Neural progenitor cell (in vitro differentiated cells): ENCODE results near the gene CCL26.

Experiments used
- CTCF ChIP-seq: fragments of 200-600 bp; sonication (generic); IDR thresholded peaks from 2 replicates; pipeline ENCODE4 v1.5.1; 2017; ENCODE audit warnings: antibody characterized with exemption, mild to moderate bottlenecking
- EZH2 ChIP-seq: fragments of 200-600 bp; sonication (generic); IDR thresholded peaks from 2 replicates; pipeline ENCODE4 v1.6.1; 2017; ENCODE audit warnings: antibody characterized with exemption, mild to moderate bottlenecking, moderate library complexity
- EZH2phosphoT487 ChIP-seq: fragments of 200-600 bp; sonication (generic); IDR thresholded peaks from 2 replicates; pipeline ENCODE4 v1.6.1; 2017; ENCODE audit warnings: antibody characterized with exemption

GRCh38 chr7:75809396-75809795, 37.4 kb upstream of the CCL26 start:
- TF ChIP-seq CTCF (no peak), EZH2phosphoT487 (no peak), EZH2 (no peak)
